Measurements from ENCODE around the gene CYP46A1.

The CYP46A1 gene

GRCh38 chr14:99673305-99674063 is 10.6 kb upstream of the CYP46A1 start:
- no peak for DNase-seq (ENCODE audit: low read depth)

GRCh38 chr14:99674064-99674650 is 9.9 kb upstream of the CYP46A1 start:
- no peak for DNase-seq (ENCODE audit: low read depth)

GRCh38 chr14:99674776-99675381 is 9.2 kb upstream of the CYP46A1 start:
- no peak for DNase-seq (ENCODE audit: low read depth)

- no peak for DNase-seq (ENCODE audit: low read depth)
Measured at GRCh38 chr14:99675382-99675835, 8.7 kb upstream of the CYP46A1 start.

GRCh38 chr14:99675951-99676350 is 8.1 kb upstream of the CYP46A1 start:
- no peak for DNase-seq (ENCODE audit: low read depth)

- DNase-seq (ENCODE audit: low read depth), result no peak
Measured at GRCh38 chr14:99676657-99677056, 7.4 kb upstream of the CYP46A1 start.

GRCh38 chr14:99677231-99678140 is 6.6 kb upstream of the CYP46A1 start:
- DNase-seq (ENCODE audit: low read depth), result no peak

GRCh38 chr14:99678198-99678597 is 5.9 kb upstream of the CYP46A1 start:
- no peak for DNase-seq (ENCODE audit: low read depth)

- no peak for DNase-seq (ENCODE audit: low read depth)
Measured at GRCh38 chr14:99679111-99679510, 5.0 kb upstream of the CYP46A1 start.

GRCh38 chr14:99679543-99679942 is 4.6 kb upstream of the CYP46A1 start:
- no peak for DNase-seq (ENCODE audit: low read depth)

GRCh38 chr14:99679996-99680395 is 4.1 kb upstream of the CYP46A1 start:
- DNase-seq (ENCODE audit: low read depth), result no peak

GRCh38 chr14:99681101-99681831 is 2.8 kb upstream of the CYP46A1 start:
- DNase-seq (ENCODE audit: low read depth), result no peak

GRCh38 chr14:99681832-99682148 is 2.3 kb upstream of the CYP46A1 start:
- no peak for DNase-seq (ENCODE audit: low read depth)

GRCh38 chr14:99682809-99683618 is 1.1 kb upstream of the CYP46A1 start:
- DNase-seq (ENCODE audit: low read depth), result peak; percentile 80

GRCh38 chr14:99684410-99684934 is 374 bp downstream of the CYP46A1 start:
- DNase-seq (ENCODE audit: low read depth), result no peak

- no peak for DNase-seq (ENCODE audit: low read depth)
Measured at GRCh38 chr14:99685151-99685591, 1.1 kb downstream of the CYP46A1 start.

- DNase-seq (ENCODE audit: low read depth), result no peak
Measured at GRCh38 chr14:99685596-99685995, 1.5 kb downstream of the CYP46A1 start.

- DNase-seq (ENCODE audit: low read depth), result no peak
Measured at GRCh38 chr14:99686557-99687283, 2.6 kb downstream of the CYP46A1 start.

- DNase-seq (ENCODE audit: low read depth), result no peak
Measured at GRCh38 chr14:99687284-99688209, 3.4 kb downstream of the CYP46A1 start.
